Hepatocyte (in vitro differentiated cells): ENCODE results near the gene EFCAB6. TPM values are rescaled to one million over a fixed set of nuclear protein-coding genes. Genes with fewer than 3 reads are reported as not detected.

Experiments
- DNase-seq: peaks from one replicate; pipeline ENCODE4 v3.0.0-alpha.2; 2016; ENCODE audit warnings: low spot score
- H2AFZ ChIP-seq: fragments of 200-600 bp; sonication (generic); 2 replicates; pipeline ENCODE4 v1.6.0; 2016; ENCODE audit warnings: antibody characterized with exemption, mild to moderate bottlenecking
- H3K27ac ChIP-seq: fragments of 200-600 bp; sonication (generic); 2 replicates; pipeline ENCODE4 v1.5.1; 2016; ENCODE audit warnings: mild to moderate bottlenecking
- H3K27me3 ChIP-seq: fragments of 200-600 bp; sonication (generic); 2 replicates; pipeline ENCODE4 v1.6.1; 2016
- H3K36me3 ChIP-seq: fragments of 200-600 bp; sonication (generic); replicated peaks from 2 replicates; pipeline ENCODE4 v1.5.1; 2016; ENCODE audit warnings: low read depth; ENCODE audit not compliant: insufficient read depth
- H3K4me1 ChIP-seq: fragments of 200-600 bp; sonication (generic); 2 replicates; pipeline ENCODE4 v1.5.1; 2016; ENCODE audit warnings: mild to moderate bottlenecking, moderate library complexity; ENCODE audit not compliant: insufficient read depth
- H3K4me2 ChIP-seq: fragments of 200-600 bp; sonication (generic); 2 replicates; pipeline ENCODE4 v1.6.0; 2016
- H3K4me3 ChIP-seq: fragments of 200-600 bp; sonication (generic); 2 replicates; pipeline ENCODE4 v1.5.1; 2016; ENCODE audit warnings: mild to moderate bottlenecking
- H3K79me2 ChIP-seq: fragments of 200-600 bp; sonication (generic); 2 replicates; pipeline ENCODE4 v1.6.0; 2017; ENCODE audit warnings: mild to moderate bottlenecking
- H3K9me2 ChIP-seq: fragments of 200-600 bp; sonication (generic); replicated peaks from 2 replicates; pipeline ENCODE4 v1.6.0; 2017; ENCODE audit warnings: mild to moderate bottlenecking; ENCODE audit not compliant: insufficient read depth
- H3K9me3 ChIP-seq: fragments of 200-600 bp; sonication (generic); 2 replicates; pipeline ENCODE4 v1.5.1; 2016; ENCODE audit warnings: low read depth, mild to moderate bottlenecking
- H4K20me1 ChIP-seq: fragments of 200-600 bp; sonication (generic); 2 replicates; pipeline ENCODE4 v1.6.0; 2016; ENCODE audit warnings: mild to moderate bottlenecking; ENCODE audit not compliant: insufficient read depth, poor library complexity, severe bottlenecking
- EZH2 ChIP-seq: fragments of 200-600 bp; sonication (generic); IDR thresholded peaks from 2 replicates; pipeline ENCODE4 v1.6.1; 2016; ENCODE audit warnings: antibody characterized with exemption, mild to moderate bottlenecking, borderline replicate concordance
- EZH2phosphoT487 ChIP-seq: fragments of 200-600 bp; sonication (generic); IDR thresholded peaks from one replicate; pipeline ENCODE4 v1.6.1; 2018; ENCODE audit warnings: antibody characterized with exemption, mild to moderate bottlenecking, low read depth, moderate library complexity; ENCODE audit not compliant: unreplicated experiment, severe bottlenecking
- WGBS: methylation state at CpG from one replicate; pipeline ENCODE4 v1.1.6; 2016; ENCODE audit warnings: low lambda C conversion rate; ENCODE audit errors: missing lambda C conversion rate; 5-methylcytosine and 5-hydroxymethylcytosine counted together
- polyA plus RNA-seq: library from polyadenylated mRNA; unstranded; fragments of >200 nt; fragmentation: Nextera tagmentation; extraction: Ambion mirVana; gene quantifications from 2 replicates; pipeline ENCODE4 v1.2.1, GENCODE V29; 2016
- total RNA-seq: library from RNA; depleted of rRNA; stranded (reverse); fragments of >200 nt; gene quantifications from 2 replicates; pipeline ENCODE4 v1.2.3, GENCODE V29; 2014
- TF ChIP-seq, protein P1 (sequence below): fragments of 200-600 bp; sonication (generic); IDR thresholded peaks from 2 replicates; pipeline ENCODE4 v1.5.1; 2016; ENCODE audit warnings: antibody characterized with exemption, mild to moderate bottlenecking; ENCODE audit not compliant: poor library complexity

EFCAB6 gene
- total and polyA plus RNA-seq, 2 experiments from 2014 or later: 0.59 to 2.1 TPM

DNA sequence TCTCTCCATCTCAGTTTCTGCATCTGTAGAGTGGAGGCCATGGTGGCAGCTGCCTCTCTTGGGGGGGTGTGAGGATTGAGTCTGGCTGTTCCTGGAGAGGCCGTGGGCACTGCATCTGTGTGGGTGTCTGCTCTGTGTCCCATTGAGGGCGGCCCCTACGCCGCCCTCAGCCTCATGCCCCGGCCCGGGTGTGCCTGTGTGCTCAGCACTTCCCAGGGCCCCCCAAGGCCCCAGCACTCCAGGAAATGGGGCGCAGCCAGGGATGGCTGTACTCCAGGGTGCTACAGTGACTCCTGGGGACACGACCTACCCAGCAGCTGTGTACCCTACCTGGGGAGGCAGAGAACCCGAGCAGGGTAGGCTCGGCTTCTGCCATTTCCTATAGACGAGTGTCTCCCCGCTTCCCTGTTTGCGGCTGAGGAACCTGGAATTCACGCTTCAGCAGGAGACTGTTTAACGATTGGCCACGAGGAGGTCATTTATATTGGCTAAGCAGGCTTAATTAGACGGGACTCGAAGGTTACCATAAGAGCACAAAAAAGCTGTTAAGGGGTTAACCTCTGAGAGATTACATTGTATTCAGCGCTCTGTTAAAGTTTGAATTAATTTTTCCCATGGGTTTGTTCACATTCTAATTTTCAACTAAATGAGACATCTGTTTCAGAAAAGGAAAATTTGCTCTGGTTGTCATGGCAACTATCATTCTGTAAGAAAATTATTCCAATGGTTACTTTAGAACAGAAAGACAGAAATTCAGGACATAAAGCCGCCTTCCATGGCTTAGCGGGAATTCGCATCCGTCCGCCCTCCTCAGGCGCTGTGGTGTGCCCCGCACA is 323.9 kb downstream of the EFCAB6 start:
- Histone ChIP-seq H3K9me3 (no peaks in the 10 kb centered on the region), H4K20me1 (no peaks in the 10 kb centered on the region), H3K4me1 (no peaks in the 10 kb centered on the region), H3K27ac (no peak overlapping the region), H3K4me2 (no peak overlapping the region), H3K4me3 (no peak overlapping the region), H3K36me3 (no peaks in the 10 kb centered on the region), H3K79me2 (no peaks in the 10 kb centered on the region), H3K27me3 (no peaks in the 10 kb centered on the region), H3K9me2 (no peaks in the 10 kb centered on the region), H2AFZ (no peak overlapping the region)
- DNase-seq: no peak
- no peak for TF ChIP-seq EZH2phosphoT487
- no peak for TF ChIP-seq EZH2
- TF ChIP-seq, protein P1, sequence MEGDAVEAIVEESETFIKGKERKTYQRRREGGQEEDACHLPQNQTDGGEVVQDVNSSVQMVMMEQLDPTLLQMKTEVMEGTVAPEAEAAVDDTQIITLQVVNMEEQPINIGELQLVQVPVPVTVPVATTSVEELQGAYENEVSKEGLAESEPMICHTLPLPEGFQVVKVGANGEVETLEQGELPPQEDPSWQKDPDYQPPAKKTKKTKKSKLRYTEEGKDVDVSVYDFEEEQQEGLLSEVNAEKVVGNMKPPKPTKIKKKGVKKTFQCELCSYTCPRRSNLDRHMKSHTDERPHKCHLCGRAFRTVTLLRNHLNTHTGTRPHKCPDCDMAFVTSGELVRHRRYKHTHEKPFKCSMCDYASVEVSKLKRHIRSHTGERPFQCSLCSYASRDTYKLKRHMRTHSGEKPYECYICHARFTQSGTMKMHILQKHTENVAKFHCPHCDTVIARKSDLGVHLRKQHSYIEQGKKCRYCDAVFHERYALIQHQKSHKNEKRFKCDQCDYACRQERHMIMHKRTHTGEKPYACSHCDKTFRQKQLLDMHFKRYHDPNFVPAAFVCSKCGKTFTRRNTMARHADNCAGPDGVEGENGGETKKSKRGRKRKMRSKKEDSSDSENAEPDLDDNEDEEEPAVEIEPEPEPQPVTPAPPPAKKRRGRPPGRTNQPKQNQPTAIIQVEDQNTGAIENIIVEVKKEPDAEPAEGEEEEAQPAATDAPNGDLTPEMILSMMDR: no peak
- 75% methylated on average over 26 of the region's 26 CpGs for WGBS

DNA sequence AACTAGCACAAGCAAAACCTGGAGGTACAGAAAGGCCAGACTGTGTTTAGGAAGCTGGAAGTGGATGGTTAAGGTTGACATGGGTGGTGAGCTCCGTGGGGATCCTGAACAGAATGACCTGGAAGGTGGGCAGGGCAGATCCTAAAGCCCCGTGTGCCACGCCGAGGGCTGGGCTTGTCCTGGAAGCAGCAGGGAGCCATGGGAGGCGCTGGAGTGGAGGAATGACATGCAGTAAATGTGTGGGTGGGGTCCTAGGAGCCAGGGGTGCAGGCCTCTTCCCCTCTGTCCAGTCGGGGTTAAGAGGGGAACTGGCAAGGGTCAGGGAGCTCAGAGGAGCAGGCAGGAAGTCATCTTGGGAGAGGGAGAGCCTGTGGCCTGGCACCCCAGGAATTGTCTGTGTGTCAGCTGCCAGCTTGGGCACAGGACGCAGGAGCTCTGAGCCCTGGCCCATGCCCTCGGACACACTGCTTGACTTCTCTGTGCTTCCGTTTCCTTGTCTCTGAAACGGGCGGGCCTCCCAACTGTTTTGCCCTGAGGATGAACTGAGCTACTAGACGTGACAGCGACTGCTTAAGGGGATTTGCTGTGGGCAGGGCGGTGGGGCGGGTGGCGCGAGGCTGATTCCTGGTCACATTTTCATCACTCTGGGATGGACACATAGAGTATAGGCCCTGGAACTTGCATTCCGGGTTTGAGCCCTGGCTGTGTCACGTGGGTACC is 324.6 kb downstream of the EFCAB6 start:
- 84% methylated on average over 19 of the region's 19 CpGs for WGBS

DNA sequence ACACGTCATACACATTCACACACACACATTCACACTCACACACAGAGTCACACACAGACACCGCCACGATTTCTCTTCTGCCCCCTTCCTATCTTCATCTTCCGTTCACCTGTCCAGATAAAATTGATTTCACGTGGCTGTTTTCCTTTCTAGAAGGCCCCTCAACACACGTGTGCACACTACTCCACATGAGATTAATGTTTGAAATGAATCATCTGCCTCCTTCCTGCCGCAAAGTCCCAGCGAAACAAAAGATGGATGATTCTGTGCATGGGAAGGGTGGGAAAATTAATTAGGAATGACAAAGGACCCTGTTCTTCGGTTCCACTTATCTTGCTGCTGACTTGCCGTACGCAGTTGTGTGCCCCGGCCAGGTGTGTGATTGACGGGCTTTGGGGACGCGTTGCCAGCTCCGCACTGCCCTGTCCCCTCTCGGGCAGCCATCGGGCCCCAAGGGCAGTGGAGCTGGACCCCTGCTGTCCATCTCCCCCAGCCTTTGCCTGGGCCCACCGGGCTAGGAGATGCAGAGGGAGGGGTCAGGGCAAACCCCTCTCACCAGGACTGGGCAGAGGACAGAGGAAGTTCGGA is 326.5 kb downstream of the EFCAB6 start:
- 87% methylated on average over 20 of the region's 20 CpGs for WGBS
- Histone ChIP-seq H3K4me1 (no peaks in the 10 kb centered on the region), H3K36me3 (no peaks in the 10 kb centered on the region), H3K4me3 (no peak overlapping the region), H3K9me2 (no peaks in the 10 kb centered on the region), H4K20me1 (no peaks in the 10 kb centered on the region), H3K9me3 (no peaks in the 10 kb centered on the region), H2AFZ (no peak overlapping the region), H3K27me3 (no peaks in the 10 kb centered on the region), H3K79me2 (no peaks in the 10 kb centered on the region), H3K4me2 (no peak overlapping the region), H3K27ac (no peak overlapping the region)
- no peak for DNase-seq
- no peak for TF ChIP-seq EZH2phosphoT487
- TF ChIP-seq, protein P1: no peak
- TF ChIP-seq EZH2: no peak

More for the DNA sequence above, 324.6 kb downstream of the EFCAB6 start:
- no peak for DNase-seq
- no peak overlapping the region for H3K4me3 ChIP-seq
- TF ChIP-seq, protein P1: no peak
- TF ChIP-seq EZH2 (no peak), EZH2phosphoT487 (no peak)
- H3K79me2 ChIP-seq: no peaks in the 10 kb centered on the region
- no peaks in the 10 kb centered on the region for H3K36me3 ChIP-seq
- H2AFZ ChIP-seq: no peak overlapping the region
- no peaks in the 10 kb centered on the region for H3K27me3 ChIP-seq
- no peak overlapping the region for H3K4me2 ChIP-seq
- no peaks in the 10 kb centered on the region for H3K9me3 ChIP-seq
- H4K20me1 ChIP-seq: no peaks in the 10 kb centered on the region
- no peaks in the 10 kb centered on the region for H3K4me1 ChIP-seq
- H3K9me2 ChIP-seq: no peaks in the 10 kb centered on the region
- H3K27ac ChIP-seq: no peak overlapping the region
